ENCODE results near the gene PCMT1. TPM values are rescaled to one million over a fixed set of nuclear protein-coding genes. Genes with fewer than 3 reads are reported as not detected.

The PCMT1 gene
- total and polyA plus RNA-seq, 2 of the 8 experiments (the other 6 are each of a cell fraction or from before 2014, with no cell fraction given), result 84.3 to 91.3 TPM

DNA sequence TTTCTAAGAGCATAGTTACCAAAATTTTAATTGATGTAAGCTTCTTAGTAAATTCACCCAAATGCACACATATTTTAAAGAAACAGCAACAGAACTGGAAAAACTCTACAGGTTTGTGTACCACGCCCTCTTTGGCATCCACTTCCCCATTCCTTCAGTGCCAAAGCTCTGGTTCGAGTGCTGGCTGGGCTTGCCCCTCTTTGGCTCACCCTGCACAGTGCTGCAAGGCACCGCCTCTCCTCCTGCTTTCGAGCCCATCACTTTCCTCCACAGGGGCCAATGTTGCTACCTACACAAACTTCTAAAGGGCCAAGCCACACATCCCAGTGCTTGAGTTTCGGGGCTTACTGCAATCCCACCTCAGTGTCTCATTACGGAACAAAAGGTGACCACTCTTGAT lies 105.0 kb downstream of the PCMT1 start (continued):
- TF ChIP-seq, protein P1, sequence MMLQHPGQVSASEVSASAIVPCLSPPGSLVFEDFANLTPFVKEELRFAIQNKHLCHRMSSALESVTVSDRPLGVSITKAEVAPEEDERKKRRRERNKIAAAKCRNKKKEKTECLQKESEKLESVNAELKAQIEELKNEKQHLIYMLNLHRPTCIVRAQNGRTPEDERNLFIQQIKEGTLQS (IDR thresholded peaks at IDR 0.05; ENCODE audit: insufficient read depth, low read depth, low read length), result no peak
- TF ChIP-seq BCL11A (IDR thresholded peaks at IDR 0.05; ENCODE audit: low read depth in 2 of 2, low read length in 2 of 2) (no peak), KDM1A (IDR thresholded peaks at IDR 0.05; ENCODE audit: borderline replicate concordance, low read length) (no peak), CREB1 (IDR thresholded peaks at IDR 0.05) (no peak), NRF1 (IDR thresholded peaks at IDR 0.05; ENCODE audit: low read depth, low read length) (no peak), SP1 (IDR thresholded peaks at IDR 0.05; ENCODE audit: low read depth, low read length) (no peak), RXRA (IDR thresholded peaks at IDR 0.05; ENCODE audit: insufficient read depth, low read depth, low read length) (no peak)

All from H1 (cell line).